ENCODE results near the gene SDHA. TPM values are rescaled to one million over a fixed set of nuclear protein-coding genes. Genes with fewer than 3 reads are reported as not detected.
"Not testable (repeated sequence)": the region's sequence is repeated elsewhere in the genome, so short reads cannot be mapped to it uniquely, and the experiment has no call there.

SDHA gene
- total RNA-seq, 1 donor from 2014 or later = 91.7 TPM

- peaks cover 20% of the 10 kb centered on the region for H3K4me1 Mint-ChIP-seq (ENCODE audit: low read depth, unreplicated experiment)
- H3K79me2 ChIP-seq (ENCODE audit: insufficient read depth, low read length) = peaks cover 18% of the 10 kb centered on the region
- H3K4me1 ChIP-seq (ENCODE audit: insufficient read depth, low read length); H3K9ac ChIP-seq (ENCODE audit: low read length); H3K27ac ChIP-seq (ENCODE audit: low read depth, low read length); H3K27me3 Mint-ChIP-seq (ENCODE audit: low read depth, unreplicated experiment); H3K9me3 Mint-ChIP-seq (ENCODE audit: unreplicated experiment); H3K27me3 ChIP-seq (ENCODE audit: insufficient read depth, low read length); H3K9me3 ChIP-seq (ENCODE audit: insufficient read depth, low read depth, low read length); FAIRE-seq; H3K36me3 Mint-ChIP-seq (ENCODE audit: low read depth, unreplicated experiment); H2AFZ ChIP-seq (ENCODE audit: low read depth, low read length); H3K36me3 ChIP-seq (ENCODE audit: insufficient read depth, low read length); H3K4me3 Mint-ChIP-seq (ENCODE audit: unreplicated experiment); H3K4me3 ChIP-seq (ENCODE audit: insufficient read depth, low read depth, low read length); H3K27ac Mint-ChIP-seq (ENCODE audit: unreplicated experiment): not testable (repeated sequence)
- peak; percentile 93 for DNase-seq (ENCODE audit: low read depth)
- peaks cover 69% of the 10 kb centered on the region for H4K20me1 ChIP-seq (ENCODE audit: insufficient read depth, low read length)
- H3K4me2 ChIP-seq (ENCODE audit: low read length) = peak overlapping the region; percentile 20
Measured at GRCh38 chr5:296954-297353, 78.8 kb downstream of the SDHA start.

GRCh38 chr5:297448-297847 is 79.3 kb downstream of the SDHA start:
- H3K9ac ChIP-seq (ENCODE audit: low read length); FAIRE-seq; H2AFZ ChIP-seq (ENCODE audit: low read depth, low read length); H3K36me3 Mint-ChIP-seq (ENCODE audit: low read depth, unreplicated experiment); H3K27me3 Mint-ChIP-seq (ENCODE audit: low read depth, unreplicated experiment); H3K4me3 Mint-ChIP-seq (ENCODE audit: unreplicated experiment); H3K36me3 ChIP-seq (ENCODE audit: insufficient read depth, low read length); H3K27me3 ChIP-seq (ENCODE audit: insufficient read depth, low read length); H3K4me3 ChIP-seq (ENCODE audit: insufficient read depth, low read depth, low read length); H3K27ac ChIP-seq (ENCODE audit: low read depth, low read length); DNase-seq (ENCODE audit: low read depth); H3K4me1 ChIP-seq (ENCODE audit: insufficient read depth, low read length); H3K27ac Mint-ChIP-seq (ENCODE audit: unreplicated experiment); H3K9me3 ChIP-seq (ENCODE audit: insufficient read depth, low read depth, low read length); H3K9me3 Mint-ChIP-seq (ENCODE audit: unreplicated experiment): not testable (repeated sequence)
- peaks cover 69% of the 10 kb centered on the region for H4K20me1 ChIP-seq (ENCODE audit: insufficient read depth, low read length)
- H3K4me2 ChIP-seq (ENCODE audit: low read length) = peak overlapping the region; percentile 20
- peaks cover 23% of the 10 kb centered on the region for H3K79me2 ChIP-seq (ENCODE audit: insufficient read depth, low read length)
- H3K4me1 Mint-ChIP-seq (ENCODE audit: low read depth, unreplicated experiment) = peaks cover 20% of the 10 kb centered on the region

- peaks cover 20% of the 10 kb centered on the region for H3K4me1 Mint-ChIP-seq (ENCODE audit: low read depth, unreplicated experiment)
- H3K27ac ChIP-seq (ENCODE audit: low read depth, low read length); H3K4me2 ChIP-seq (ENCODE audit: low read length); H3K4me3 ChIP-seq (ENCODE audit: insufficient read depth, low read depth, low read length); H3K27ac Mint-ChIP-seq (ENCODE audit: unreplicated experiment); H3K4me3 Mint-ChIP-seq (ENCODE audit: unreplicated experiment); H3K4me1 ChIP-seq (ENCODE audit: insufficient read depth, low read length); H3K9me3 ChIP-seq (ENCODE audit: insufficient read depth, low read depth, low read length); H3K9me3 Mint-ChIP-seq (ENCODE audit: unreplicated experiment); H3K27me3 Mint-ChIP-seq (ENCODE audit: low read depth, unreplicated experiment); H3K9ac ChIP-seq (ENCODE audit: low read length); H2AFZ ChIP-seq (ENCODE audit: low read depth, low read length); FAIRE-seq; H3K36me3 Mint-ChIP-seq (ENCODE audit: low read depth, unreplicated experiment); DNase-seq (ENCODE audit: low read depth); H3K36me3 ChIP-seq (ENCODE audit: insufficient read depth, low read length); H3K27me3 ChIP-seq (ENCODE audit: insufficient read depth, low read length): not testable (repeated sequence)
- H3K79me2 ChIP-seq (ENCODE audit: insufficient read depth, low read length) = peaks cover 25% of the 10 kb centered on the region
- H4K20me1 ChIP-seq (ENCODE audit: insufficient read depth, low read length) = peaks cover 69% of the 10 kb centered on the region
Measured at GRCh38 chr5:297991-298736, 80.0 kb downstream of the SDHA start.

- Histone ChIP-seq H3K4me3 (ENCODE audit: insufficient read depth, low read depth, low read length) (no peak overlapping the region), H3K4me2 (ENCODE audit: low read length) (no peak overlapping the region), H2AFZ (ENCODE audit: low read depth, low read length) (no peak overlapping the region), H3K9ac (ENCODE audit: low read length) (no peak overlapping the region), H4K20me1 (ENCODE audit: insufficient read depth, low read length) (peaks cover 75% of the 10 kb centered on the region), H3K79me2 (ENCODE audit: insufficient read depth, low read length) (peaks cover 25% of the 10 kb centered on the region), H3K9me3 (ENCODE audit: insufficient read depth, low read depth, low read length) (no peaks in the 10 kb centered on the region), H3K27me3 (ENCODE audit: insufficient read depth, low read length) (no peaks in the 10 kb centered on the region), H3K27ac (ENCODE audit: low read depth, low read length) (no peak overlapping the region), H3K36me3 (ENCODE audit: insufficient read depth, low read length) (no peaks in the 10 kb centered on the region), H3K4me1 (ENCODE audit: insufficient read depth, low read length) (peaks cover 7% of the 10 kb centered on the region)
- FAIRE-seq (no peak), DNase-seq (ENCODE audit: low read depth) (no peak)
- Mint-ChIP-seq H3K9me3 (ENCODE audit: unreplicated experiment) (no peaks in the 10 kb centered on the region), H3K4me3 (ENCODE audit: unreplicated experiment) (no peak overlapping the region), H3K27ac (ENCODE audit: unreplicated experiment) (no peak overlapping the region), H3K36me3 (ENCODE audit: low read depth, unreplicated experiment) (no peaks in the 10 kb centered on the region), H3K27me3 (ENCODE audit: low read depth, unreplicated experiment) (no peaks in the 10 kb centered on the region), H3K4me1 (ENCODE audit: low read depth, unreplicated experiment) (peaks cover 23% of the 10 kb centered on the region)
- no peak for TF ChIP-seq EZH2 (IDR thresholded peaks at IDR 0.05; ENCODE audit: insufficient read depth, low read length)
- TF ChIP-seq CTCF (IDR thresholded peaks at IDR 0.05; ENCODE audit: insufficient read depth, low read depth, low read length) = no peak
Measured at GRCh38 chr5:298737-299125, 80.6 kb downstream of the SDHA start.

GRCh38 chr5:299921-300320 is 81.8 kb downstream of the SDHA start:
- H3K36me3 ChIP-seq (ENCODE audit: insufficient read depth, low read length); H3K4me3 ChIP-seq (ENCODE audit: insufficient read depth, low read depth, low read length); FAIRE-seq; H3K4me3 Mint-ChIP-seq (ENCODE audit: unreplicated experiment); H3K9ac ChIP-seq (ENCODE audit: low read length); H3K9me3 Mint-ChIP-seq (ENCODE audit: unreplicated experiment); H3K27me3 Mint-ChIP-seq (ENCODE audit: low read depth, unreplicated experiment); H2AFZ ChIP-seq (ENCODE audit: low read depth, low read length); H3K36me3 Mint-ChIP-seq (ENCODE audit: low read depth, unreplicated experiment); H3K27me3 ChIP-seq (ENCODE audit: insufficient read depth, low read length); H3K4me2 ChIP-seq (ENCODE audit: low read length); H3K27ac Mint-ChIP-seq (ENCODE audit: unreplicated experiment); H3K27ac ChIP-seq (ENCODE audit: low read depth, low read length); H3K9me3 ChIP-seq (ENCODE audit: insufficient read depth, low read depth, low read length); H3K4me1 ChIP-seq (ENCODE audit: insufficient read depth, low read length); DNase-seq (ENCODE audit: low read depth): not testable (repeated sequence)
- H3K79me2 ChIP-seq (ENCODE audit: insufficient read depth, low read length) = peaks cover 25% of the 10 kb centered on the region
- H4K20me1 ChIP-seq (ENCODE audit: insufficient read depth, low read length) = peaks cover 70% of the 10 kb centered on the region
- H3K4me1 Mint-ChIP-seq (ENCODE audit: low read depth, unreplicated experiment) = peaks cover 23% of the 10 kb centered on the region

All from astrocyte (in vitro differentiated cells and primary cell).